Sigmoid colon (tissue), 4 donors: Measurements from ENCODE around the gene SHB.

Experiments
- EP300 ChIP-seq, 4 donors: sonication (generic); formaldehyde crosslinking; IDR thresholded peaks; one replicate each; pipeline ENCODE4 v1.6.1; 2017; ENCODE audit warnings: antibody characterized with exemption in 4 of 4
- POLR2A ChIP-seq, 2 donors: fragments of 450-650 bp; IDR thresholded peaks; one replicate each; pipeline ENCODE4 v1.6.1; 2016; ENCODE audit warnings: antibody characterized with exemption in 2 of 2, mild to moderate bottlenecking in 2 of 2, moderate library complexity in 2 of 2
- POLR2AphosphoS5 ChIP-seq, 4 donors: sonication (generic); formaldehyde crosslinking; IDR thresholded peaks; one replicate each; pipeline ENCODE4 v1.6.1; 2017; ENCODE audit warnings: antibody characterized with exemption in 4 of 4
- TF ChIP-seq, protein P1 (sequence below), 4 experiments: fragments of 450-650 bp in 3 of 4; fragments of 200-600 bp in 1 of 4; IDR thresholded peaks; one replicate each; pipeline ENCODE4 v1.5.1; 2016 to 2019; ENCODE audit warnings: antibody characterized with exemption in 4 of 4, mild to moderate bottlenecking in 3 of 4, moderate library complexity in 2 of 4

DNA sequence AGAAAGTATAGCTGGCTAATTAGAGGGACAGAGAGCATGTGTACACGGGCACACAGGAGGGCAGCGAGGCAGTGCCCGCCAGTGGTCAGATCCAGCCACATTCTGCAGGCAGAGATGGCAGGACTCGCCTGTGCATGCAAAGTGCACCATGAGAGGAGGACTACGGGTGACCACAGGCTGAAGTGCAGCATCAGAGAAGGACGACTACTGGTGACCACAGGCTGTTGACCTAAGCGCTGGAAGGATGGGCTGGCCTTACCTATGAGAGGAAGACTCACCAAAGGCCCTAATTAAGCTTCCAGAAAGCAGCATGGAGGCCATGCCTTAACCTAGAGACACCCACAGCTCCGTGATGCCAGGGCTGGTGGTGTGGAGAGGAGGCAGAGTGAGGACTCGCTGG is 110.9 kb downstream of the SHB start:
- TF ChIP-seq, protein P1, sequence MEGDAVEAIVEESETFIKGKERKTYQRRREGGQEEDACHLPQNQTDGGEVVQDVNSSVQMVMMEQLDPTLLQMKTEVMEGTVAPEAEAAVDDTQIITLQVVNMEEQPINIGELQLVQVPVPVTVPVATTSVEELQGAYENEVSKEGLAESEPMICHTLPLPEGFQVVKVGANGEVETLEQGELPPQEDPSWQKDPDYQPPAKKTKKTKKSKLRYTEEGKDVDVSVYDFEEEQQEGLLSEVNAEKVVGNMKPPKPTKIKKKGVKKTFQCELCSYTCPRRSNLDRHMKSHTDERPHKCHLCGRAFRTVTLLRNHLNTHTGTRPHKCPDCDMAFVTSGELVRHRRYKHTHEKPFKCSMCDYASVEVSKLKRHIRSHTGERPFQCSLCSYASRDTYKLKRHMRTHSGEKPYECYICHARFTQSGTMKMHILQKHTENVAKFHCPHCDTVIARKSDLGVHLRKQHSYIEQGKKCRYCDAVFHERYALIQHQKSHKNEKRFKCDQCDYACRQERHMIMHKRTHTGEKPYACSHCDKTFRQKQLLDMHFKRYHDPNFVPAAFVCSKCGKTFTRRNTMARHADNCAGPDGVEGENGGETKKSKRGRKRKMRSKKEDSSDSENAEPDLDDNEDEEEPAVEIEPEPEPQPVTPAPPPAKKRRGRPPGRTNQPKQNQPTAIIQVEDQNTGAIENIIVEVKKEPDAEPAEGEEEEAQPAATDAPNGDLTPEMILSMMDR (IDR thresholded peaks at IDR 0.05) = no peak
- TF ChIP-seq POLR2AphosphoS5 (IDR thresholded peaks at IDR 0.05) (no peak), EP300 (IDR thresholded peaks at IDR 0.05) (no peak), POLR2A (IDR thresholded peaks at IDR 0.05) (no peak)
